Bronchial epithelial cell (primary cell): Measurements from ENCODE around the gene SLC6A5. TPM values are rescaled to one million over a fixed set of nuclear protein-coding genes. Genes with fewer than 3 reads are reported as not detected.

Source experiments
- DNase-seq: peaks from one replicate; pipeline ENCODE4 v3.0.0-alpha.2; 2010; ENCODE audit warnings: low read depth
- FAIRE-seq: peaks from 2 replicates; lab custom pipeline; 2011; peaks lifted over from hg19 to GRCh38; lab: Jason Lieb, UNC
- H3K27me3 ChIP-seq: 2 replicates; pipeline ENCODE4 v1.5.1; 2011; ENCODE audit warnings: low read length; ENCODE audit not compliant: control insufficient read depth, insufficient read depth
- H3K36me3 ChIP-seq: 2 replicates; pipeline ENCODE4 v1.5.1; 2011; ENCODE audit warnings: low read length; ENCODE audit not compliant: control insufficient read depth, insufficient read depth
- H3K4me3 ChIP-seq: 2 replicates; pipeline ENCODE4 v1.5.1; 2011; ENCODE audit warnings: mild to moderate bottlenecking, low read depth, low read length, control low read depth
- CTCF ChIP-seq: IDR thresholded peaks from 2 replicates; pipeline ENCODE4 v1.5.1; 2011; ENCODE audit warnings: mild to moderate bottlenecking, moderate library complexity, low read length, control low read depth, inconsistent platforms; ENCODE audit not compliant: insufficient read depth, severe bottlenecking
- total RNA-seq: library from RNA; depleted of rRNA; stranded (reverse); fragments of >200 nt; gene quantifications from 2 replicates; pipeline ENCODE4 v1.2.1, GENCODE V29; 2014

Gene SLC6A5
- total RNA-seq, 1 donor from 2014 or later, result not detected

- no peak for FAIRE-seq
- Histone ChIP-seq H3K36me3 (no peaks in the 10 kb centered on the region), H3K4me3 (no peak within 1 kb of the TSS), H3K27me3 (peaks cover 40% of the 10 kb centered on the region)
- no peak for DNase-seq
- TF ChIP-seq CTCF, result no peak
Measured at GRCh38 chr11:20668844-20669819, 69.7 kb downstream of the SLC6A5 start, which contains the start of gene NELL1. TSS of gene NELL1 (plus strand) at chr11:20669586.

GRCh38 chr11:20669820-20670684, 70.6 kb downstream of the SLC6A5 start:
- no peak for TF ChIP-seq CTCF
- Histone ChIP-seq H3K36me3 (no peaks in the 10 kb centered on the region), H3K27me3 (peaks cover 40% of the 10 kb centered on the region), H3K4me3 (no peak overlapping the region)
- no peak for DNase-seq
- no peak for FAIRE-seq

GRCh38 chr11:20670932-20671403, 71.6 kb downstream of the SLC6A5 start:
- TF ChIP-seq CTCF, result no peak
- no peak overlapping the region for H3K4me3 ChIP-seq
- FAIRE-seq (no peak), DNase-seq (no peak)
- peaks cover 40% of the 10 kb centered on the region for H3K27me3 ChIP-seq
- no peaks in the 10 kb centered on the region for H3K36me3 ChIP-seq

- no peak overlapping the region for H3K4me3 ChIP-seq
- peaks cover 39% of the 10 kb centered on the region for H3K27me3 ChIP-seq
- TF ChIP-seq CTCF, result peak; percentile 40
- DNase-seq (peak; percentile 16), FAIRE-seq (no peak)
- no peaks in the 10 kb centered on the region for H3K36me3 ChIP-seq
Measured at GRCh38 chr11:20671856-20672546, 72.6 kb downstream of the SLC6A5 start.

- peak; percentile 35 for TF ChIP-seq CTCF
- H3K36me3 ChIP-seq, result no peaks in the 10 kb centered on the region
- peaks cover 37% of the 10 kb centered on the region for H3K27me3 ChIP-seq
- FAIRE-seq (no peak), DNase-seq (peak; percentile 15)
- H3K4me3 ChIP-seq, result no peak overlapping the region
Measured at GRCh38 chr11:20672575-20672974, 73.2 kb downstream of the SLC6A5 start.
